ENCODE results near the gene RDX. TPM values are rescaled to one million over a fixed set of nuclear protein-coding genes. Genes with fewer than 3 reads are reported as not detected.

The RDX gene
- total RNA-seq, 4 donors from 2014 or later = 35.3 to 62.9 (median 51.7) TPM

GRCh38 chr11:110176366-110177085 lies 119.9 kb downstream of the RDX start:
- 46 to 79% methylated on average over 4 to 8 of the region's 12 CpGs for WGBS, 2 donors
- Histone ChIP-seq H3K36me3 (no peaks in the 10 kb centered on the region), H3K27ac (no peak overlapping the region), H3K4me1 (peaks cover 0 to 9% (median 0%) of the 10 kb centered on the region in 3 donors), H3K27me3 (no peaks in the 10 kb centered on the region), H3K4me3 (no peak overlapping the region), H3K9me3 (no peaks in the 10 kb centered on the region)
- intact Hi-C loops (cut with DNase I) = no loop called here
- TF ChIP-seq CTCF (IDR thresholded peaks at IDR 0.05) (no peak), POLR2A (IDR thresholded peaks at IDR 0.05) (no peak)
- no peak for DNase-seq

- 64 to 80% methylated on average over 4 to 6 of the region's 6 CpGs for WGBS, 2 donors
- peaks cover 0 to 9% (median 0%) of the 10 kb centered on the region in 3 donors for H3K4me1 ChIP-seq
- H3K4me3 ChIP-seq = no peak overlapping the region
- TF ChIP-seq POLR2A (IDR thresholded peaks at IDR 0.05) (no peak), CTCF (IDR thresholded peaks at IDR 0.05) (no peak)
- H3K36me3 ChIP-seq = no peaks in the 10 kb centered on the region
- no peak for DNase-seq
- H3K27ac ChIP-seq = no peak overlapping the region
- intact Hi-C loops (cut with DNase I) = no loop called here
- H3K27me3 ChIP-seq = no peaks in the 10 kb centered on the region
- no peaks in the 10 kb centered on the region for H3K9me3 ChIP-seq
These were observed 121.6 kb downstream of the RDX start for GRCh38 chr11:110174645-110175310.

GRCh38 chr11:110173811-110174644 lies 122.4 kb downstream of the RDX start:
- peak overlapping the region in 1 of 4 donors; percentile 46 for H3K4me3 ChIP-seq
- intact Hi-C loops (cut with DNase I) = no loop called here

GRCh38 chr11:110172468-110173065 lies 123.8 kb downstream of the RDX start:
- no peak for DNase-seq
- H3K27me3 ChIP-seq = no peaks in the 10 kb centered on the region
- H3K4me3 ChIP-seq = no peak overlapping the region
- no peaks in the 10 kb centered on the region for H3K36me3 ChIP-seq
- no peaks in the 10 kb centered on the region for H3K9me3 ChIP-seq
- TF ChIP-seq CTCF (IDR thresholded peaks at IDR 0.05) (no peak), POLR2A (IDR thresholded peaks at IDR 0.05) (no peak)
- no peak overlapping the region for H3K27ac ChIP-seq
- H3K4me1 ChIP-seq = peaks cover 0 to 9% (median 0%) of the 10 kb centered on the region in 3 donors
- intact Hi-C loops (cut with DNase I) = no loop called here
- 89% methylated on average over 11 of the region's 11 CpGs for WGBS, 2 donors

More at GRCh38 chr11:110173811-110174644, 122.4 kb downstream of the RDX start:
- Histone ChIP-seq H3K27me3 (no peaks in the 10 kb centered on the region), H3K36me3 (no peaks in the 10 kb centered on the region), H3K4me1 (peaks cover 0 to 9% (median 0%) of the 10 kb centered on the region in 3 donors), H3K27ac (no peak overlapping the region), H3K9me3 (no peaks in the 10 kb centered on the region)
- TF ChIP-seq POLR2A (IDR thresholded peaks at IDR 0.05) = no peak
- TF ChIP-seq CTCF (IDR thresholded peaks at IDR 0.05) = peak in 5 of 6 experiments; percentile 47 to 73 (median 64)
- DNase-seq = no peak
- 15 to 35% methylated on average over 12 to 14 of the region's 14 CpGs for WGBS, 2 donors

Measured in esophagus squamous epithelium (tissue), 5 donors.